ENCODE data around the gene SLC29A2. TPM values are rescaled to one million over a fixed set of nuclear protein-coding genes. Genes with fewer than 3 reads are reported as not detected.

The SLC29A2 gene
- total and polyA plus RNA-seq, 2 of the 8 experiments (the other 6 are each of a cell fraction or from before 2014, with no cell fraction given) = 29.3 to 31.6 TPM

- Histone ChIP-seq H3K9ac (replicated peaks in 1 of 4; ENCODE audit: extremely low read depth in 1 of 4, low read depth in 3 of 4, low read length in 3 of 4) (no peak overlapping the region; a peak in 1 of 7 replicates), H2BK15ac (ENCODE audit: low read length) (no peak overlapping the region), H3K14ac (ENCODE audit: insufficient read length) (no peak overlapping the region), H4K91ac (replicated peaks; ENCODE audit: insufficient read length, low read length) (no peak overlapping the region), H3K56ac (replicated peaks; ENCODE audit: insufficient read length, low read depth, low read length) (no peak overlapping the region), H2BK5ac (ENCODE audit: low read depth, low read length) (no peak overlapping the region), H4K8ac (ENCODE audit: extremely low read depth, insufficient read depth, low read length) (no peak overlapping the region; the same call in 1 of the 2 replicates), H3K4me2 (ENCODE audit: insufficient read depth in 1 of 2, low read depth in 2 of 2, low read length in 2 of 2) (peak overlapping the region; percentile 0 to 76), H3K27ac (ENCODE audit: low read depth, low read length) (no peak overlapping the region), H3K4ac (replicated peaks; ENCODE audit: insufficient read length, low read depth, low read length) (no peak overlapping the region), H3K23me2 (ENCODE audit: low read depth, low read length) (peaks cover 2% of the 10 kb centered on the region; the same call in 1 of the 2 replicates), H2BK120ac (replicated peaks; ENCODE audit: low read depth, low read length) (no peak overlapping the region), H2AFZ (ENCODE audit: low read length) (no peak overlapping the region), H3K79me1 (ENCODE audit: low read depth, low read length) (no peaks in the 10 kb centered on the region), H3K18ac (ENCODE audit: extremely low read depth, low read length) (no peak overlapping the region), H3K36me3 (ENCODE audit: control insufficient read depth in 2 of 4, insufficient read depth in 4 of 4, low read length in 3 of 4) (no peaks in the 10 kb centered on the region), H2BK20ac (ENCODE audit: low read length) (no peak overlapping the region), H3K4me1 (replicated peaks in 1 of 4; ENCODE audit: control insufficient read depth in 3 of 4, insufficient read depth in 4 of 4, low read length in 3 of 4) (peaks cover 0 to 14% (median 11%) of the 10 kb centered on the region in 4 experiments; a peak in 6 of 7 replicates), H2AK5ac (ENCODE audit: low read depth, low read length) (no peak overlapping the region), H4K5ac (ENCODE audit: insufficient read length, low read depth, low read length) (no peak overlapping the region), H4K20me1 (replicated peaks in 1 of 2; ENCODE audit: control insufficient read depth in 1 of 2, insufficient read depth in 2 of 2, low read length in 2 of 2) (no peaks in the 10 kb centered on the region), H3K4me3 (ENCODE audit: extremely low read depth in 1 of 4, insufficient read depth in 2 of 4, low read depth in 3 of 4, low read length in 4 of 4) (peak overlapping the region; percentile 8 to 68 (median 30)), H3K23ac (ENCODE audit: insufficient read length) (no peak overlapping the region), H3K9me3 (ENCODE audit: insufficient read depth in 2 of 2, low read depth in 1 of 2, low read length in 1 of 2) (no peaks in the 10 kb centered on the region), H2BK12ac (ENCODE audit: low read depth, low read length) (0 out of 2 replicates have a peak overlapping the region, but pooled peaks have one; percentile 52), H3K79me2 (ENCODE audit: control insufficient read depth in 1 of 2, insufficient read depth in 2 of 2, low read length in 2 of 2) (no peaks in the 10 kb centered on the region), H3K27me3 (replicated peaks in 1 of 4; ENCODE audit: control insufficient read depth in 3 of 4, extremely low read depth in 1 of 4, insufficient read depth in 3 of 4, low read length in 3 of 4) (peaks cover 0 to 10% (median 2%) of the 10 kb centered on the region in 4 experiments; a peak in 3 of 7 replicates)
- DNase-seq (ENCODE audit: low read depth in 1 of 2, low spot score in 2 of 2) (peak; percentile 85 to 100), FAIRE-seq (peak; percentile 79)
- ChIA-PET CTCF (ENCODE audit: partially characterized antibody) (interaction anchor here (0.8 to 9.7 kb wide), 22 partner anchors 12 to 287 kb away, joined by 3 to 202 read pairs (median 4); partner anchors contain the start of genes DPP3, MRPL11, NPAS4 and PELI3), POLR2A (ENCODE audit: partially characterized antibody) (interaction anchor here (1.2 to 7.7 kb wide), 7 partner anchors 10 to 269 kb away, joined by 3 to 78 read pairs (median 4); partner anchors contain the start of genes DPP3, NPAS4 and RBM4B)
- 3% methylated on average over 57 of the region's 63 CpGs; no CpG with 5 or more reads in 1 of the 2 experiments for WGBS, 2 experiments (ENCODE audit: extremely low coverage in 1 of 2, insufficient coverage in 1 of 2, insufficient read length in 1 of 2, insufficient replicate concordance in 2 of 2, low coverage in 1 of 2, low lambda C conversion rate in 2 of 2, missing lambda C conversion rate in 1 of 2)
- peak; percentile 68; the same call in 1 of the 2 replicates for TF ChIP-seq ATF3 (IDR thresholded peaks at IDR 0.05; ENCODE audit: insufficient read depth, low read depth, low read length)
- peak; percentile 98 to 99 for TF ChIP-seq RAD21 (IDR thresholded peaks at IDR 0.05 in 1 of 2, conservative IDR thresholded peaks at IDR 0.05 in 1 of 2; ENCODE audit: low read depth in 2 of 2, low read length in 2 of 2)
- no peak for TF ChIP-seq CBX5 (IDR thresholded peaks at IDR 0.05; ENCODE audit: low read depth, low read length)
- TF ChIP-seq TAF7 (optimal IDR thresholded peaks at IDR 0.05; ENCODE audit: borderline replicate concordance, low read depth, low read length) = peak; percentile 59
- TF ChIP-seq BRCA1 (IDR thresholded peaks at IDR 0.05; ENCODE audit: low read depth, low read length) = 0 out of 2 replicates have a peak, but pooled peaks have one; percentile 11
- no peak; the same call in 1 of the 2 replicates for TF ChIP-seq YY1 (IDR thresholded peaks at IDR 0.05; ENCODE audit: low read depth, low read length)
- 0 out of 2 replicates have a peak, but pooled peaks have one; percentile 30 for TF ChIP-seq ATF2 (IDR thresholded peaks at IDR 0.05; ENCODE audit: low read length)
- TF ChIP-seq RBBP5 (IDR thresholded peaks at IDR 0.05; ENCODE audit: borderline replicate concordance, low read depth, low read length) = no peak
Measured at GRCh38 chr11:66408488-66409214, 37.1 kb upstream of the SLC29A2 start.
